NCI-H1436 (cell line): ENCODE data around the gene TMEM94.

Source experiments
- DNase-seq: peaks from one replicate; lab custom pipeline; 2025; lab: John Stamatoyannopoulos, UW

Gene TMEM94

DNA sequence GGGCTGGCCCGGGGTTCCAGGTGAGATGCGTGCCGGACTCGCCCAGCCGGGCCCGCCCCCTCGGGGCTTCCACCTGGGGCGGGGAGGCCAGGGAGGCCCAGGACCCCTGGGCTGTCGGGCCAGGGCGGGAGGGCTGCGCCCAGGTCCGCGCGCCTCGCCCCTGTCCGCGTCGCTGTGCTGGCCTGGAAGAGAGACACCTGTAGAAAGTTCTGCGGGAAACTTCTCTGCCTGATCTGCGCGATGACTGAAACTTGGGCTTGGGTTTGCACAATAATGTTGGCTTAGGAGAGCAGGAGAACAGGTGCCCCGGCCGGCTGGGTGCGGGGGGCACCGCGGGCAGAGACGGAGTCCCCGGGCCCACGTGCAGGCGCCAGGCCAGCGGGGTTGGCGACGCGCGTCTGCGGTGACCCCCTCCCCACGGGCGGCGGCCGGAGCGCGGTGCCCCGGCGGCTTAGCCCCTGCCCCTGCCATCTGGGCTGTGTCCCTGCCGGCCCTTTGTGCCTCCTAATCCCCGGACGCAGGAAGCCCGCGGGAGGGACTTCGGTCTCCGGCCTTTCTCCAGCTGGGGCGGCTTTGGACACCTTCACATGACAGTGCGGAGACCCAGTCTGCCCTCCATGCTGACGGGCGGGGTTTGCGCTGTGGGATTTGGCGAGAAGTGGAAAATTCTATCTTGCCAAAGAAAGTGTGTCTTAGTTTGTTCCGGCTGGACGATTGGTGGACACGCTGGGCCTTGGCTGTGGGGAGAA, 69.5 kb downstream of the TMEM94 start:
- no peak for DNase-seq

DNA sequence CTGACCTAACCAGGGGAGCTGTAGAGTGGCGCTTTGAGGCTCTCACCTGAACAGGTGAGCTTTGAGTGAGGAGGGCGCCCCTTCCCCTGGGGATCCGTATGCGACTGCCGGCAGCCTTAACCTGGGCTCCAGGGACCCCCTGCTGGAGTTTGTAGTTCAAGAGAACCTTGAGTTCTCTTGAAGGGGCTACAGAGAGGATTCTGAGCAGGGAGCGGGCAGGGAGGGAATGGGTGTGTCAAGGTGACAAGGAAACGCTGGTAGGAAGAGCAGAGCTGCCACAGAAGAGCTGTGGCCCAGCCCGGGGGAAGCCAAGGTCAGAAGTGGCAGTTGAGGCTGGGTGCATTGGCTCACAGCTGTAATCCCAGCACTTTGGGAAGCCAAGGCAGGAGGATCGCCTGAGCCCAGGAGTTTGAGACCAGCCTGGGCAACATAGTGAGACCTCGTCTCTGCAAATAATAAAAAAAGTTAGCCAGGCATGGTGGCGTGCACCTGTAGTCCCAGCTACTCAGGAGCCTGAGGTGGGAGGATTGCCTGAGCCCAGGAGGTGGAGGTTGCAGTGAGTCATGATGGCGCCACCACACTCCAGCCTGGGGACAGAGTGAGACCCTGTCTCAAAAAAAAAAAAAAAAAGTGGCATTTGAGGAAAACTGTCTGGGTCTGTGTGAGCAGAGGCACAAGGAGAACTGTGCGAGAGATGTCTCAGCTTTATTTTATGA, 70.3 kb downstream of the TMEM94 start:
- no peak for DNase-seq

DNA sequence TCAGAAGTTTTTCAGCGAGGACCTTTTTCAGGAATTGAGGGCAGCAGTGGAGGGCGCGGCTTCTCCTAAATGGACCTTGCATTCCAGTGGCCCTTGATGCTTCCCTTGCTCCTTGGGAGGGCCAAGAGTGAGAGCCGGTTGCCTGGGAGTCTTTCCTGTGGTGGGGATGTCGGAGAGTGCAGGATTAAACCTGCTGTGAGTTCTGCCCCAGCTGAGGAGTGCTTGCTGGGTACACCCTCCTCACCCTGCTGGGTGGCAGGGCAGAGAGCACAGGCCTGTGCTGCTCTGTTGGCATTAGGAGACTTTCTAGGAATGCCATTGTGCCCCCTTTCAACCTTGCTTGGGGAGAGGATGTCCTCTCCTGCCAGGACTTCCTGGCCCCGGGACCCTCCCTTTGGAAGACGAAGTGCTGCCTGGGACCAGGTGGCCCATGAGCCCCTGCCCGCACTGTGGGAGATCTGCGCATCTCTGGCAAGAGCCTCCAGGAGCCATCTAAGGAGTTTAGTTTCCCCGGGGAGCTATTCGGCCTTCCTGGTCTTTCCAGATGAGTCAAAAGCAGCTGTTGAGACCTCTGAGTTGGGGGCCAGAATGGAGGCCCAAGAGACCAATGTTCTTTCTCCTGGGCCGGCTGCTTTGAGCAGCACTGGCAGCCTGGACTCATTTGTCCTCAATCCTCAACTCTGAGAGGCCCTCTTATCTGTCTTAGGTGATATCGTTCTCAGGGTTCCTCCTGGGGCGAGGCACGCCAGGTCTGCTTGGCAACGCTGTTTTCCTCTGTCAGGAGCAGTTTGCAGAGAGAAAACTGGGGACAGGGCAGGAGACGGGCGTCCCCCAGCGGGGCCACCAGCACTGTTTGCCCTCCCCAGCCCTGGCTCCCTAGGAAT, 74.6 kb downstream of the TMEM94 start:
- DNase-seq: no peak

DNA sequence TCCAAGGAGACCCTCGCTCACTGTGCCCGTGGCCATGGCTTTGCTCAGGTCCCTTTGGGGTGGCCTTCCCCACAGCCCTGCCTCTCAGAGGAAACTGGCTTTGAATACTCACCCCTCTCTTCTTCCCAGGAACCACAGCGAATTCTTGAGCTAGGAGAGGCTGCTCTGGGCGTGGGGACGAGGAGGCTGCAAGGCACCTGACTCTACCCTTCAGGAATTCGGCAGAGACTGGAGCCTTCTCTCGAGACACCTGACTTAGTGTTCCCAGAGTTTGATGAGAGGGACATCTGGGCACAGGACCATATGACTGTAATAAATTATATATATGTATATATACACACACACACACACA, 75.3 kb downstream of the TMEM94 start:
- DNase-seq: no peak

DNA sequence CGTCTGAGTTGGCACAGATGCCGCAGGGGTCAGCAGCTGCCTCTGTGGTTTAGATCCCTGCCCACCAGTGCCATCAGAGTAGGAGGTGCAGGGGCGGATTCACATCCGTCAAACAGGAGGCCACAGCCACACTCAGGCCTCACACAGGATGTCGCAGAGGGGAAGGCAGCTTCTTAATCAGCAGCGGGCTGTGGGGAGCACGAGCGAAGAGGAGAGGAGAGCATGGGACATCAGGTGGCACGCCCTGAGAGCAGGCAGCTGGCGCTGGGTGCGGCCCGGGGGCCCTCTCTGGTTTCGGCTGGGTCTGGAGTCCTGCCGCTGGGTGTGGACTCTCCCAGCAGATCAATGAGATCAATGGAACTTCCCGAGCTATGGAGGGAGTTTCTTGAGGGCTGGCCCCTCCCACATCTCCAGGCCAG, 78.7 kb downstream of the TMEM94 start:
- DNase-seq: no peak

DNA sequence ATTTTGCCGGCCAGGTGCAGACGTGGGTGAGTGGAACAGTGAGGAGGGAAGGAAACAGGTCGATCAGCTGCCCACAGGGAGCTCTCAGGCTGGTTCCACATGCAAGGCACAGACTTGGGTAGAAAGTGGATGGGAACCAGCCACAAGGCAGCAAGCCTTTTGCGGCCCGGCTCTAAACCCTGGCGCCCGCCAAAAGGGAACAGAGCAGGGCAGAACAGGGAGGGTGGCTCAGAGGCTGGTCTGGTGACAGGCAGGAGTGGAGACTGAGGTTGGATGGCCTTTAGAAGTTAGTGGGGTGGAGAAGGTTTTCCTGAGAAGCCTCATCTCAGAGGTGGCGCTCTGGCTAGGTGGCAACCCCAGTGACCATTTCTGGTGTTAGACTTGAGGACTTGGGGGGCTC, 79.4 kb downstream of the TMEM94 start:
- DNase-seq: no peak

DNA sequence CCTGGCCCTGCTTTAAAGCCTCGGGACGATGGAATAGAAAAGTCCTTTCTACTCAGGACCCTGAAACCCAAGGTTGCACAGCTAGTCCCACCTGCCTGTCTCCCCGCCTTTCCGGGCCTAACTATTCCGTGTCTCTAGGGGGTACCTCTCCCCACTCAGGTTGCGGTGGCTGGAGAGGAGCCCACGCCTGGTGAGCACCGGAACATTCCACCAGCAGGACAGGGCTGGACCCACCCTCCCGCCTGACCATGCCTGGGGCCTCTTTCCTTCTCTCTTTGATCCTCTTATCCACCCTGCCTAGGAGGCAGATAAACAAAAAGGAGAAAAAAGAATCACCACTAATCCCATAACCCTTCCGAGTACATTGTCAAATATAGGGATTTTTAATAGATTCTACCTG, 79.9 kb downstream of the TMEM94 start:
- no peak for DNase-seq

DNA sequence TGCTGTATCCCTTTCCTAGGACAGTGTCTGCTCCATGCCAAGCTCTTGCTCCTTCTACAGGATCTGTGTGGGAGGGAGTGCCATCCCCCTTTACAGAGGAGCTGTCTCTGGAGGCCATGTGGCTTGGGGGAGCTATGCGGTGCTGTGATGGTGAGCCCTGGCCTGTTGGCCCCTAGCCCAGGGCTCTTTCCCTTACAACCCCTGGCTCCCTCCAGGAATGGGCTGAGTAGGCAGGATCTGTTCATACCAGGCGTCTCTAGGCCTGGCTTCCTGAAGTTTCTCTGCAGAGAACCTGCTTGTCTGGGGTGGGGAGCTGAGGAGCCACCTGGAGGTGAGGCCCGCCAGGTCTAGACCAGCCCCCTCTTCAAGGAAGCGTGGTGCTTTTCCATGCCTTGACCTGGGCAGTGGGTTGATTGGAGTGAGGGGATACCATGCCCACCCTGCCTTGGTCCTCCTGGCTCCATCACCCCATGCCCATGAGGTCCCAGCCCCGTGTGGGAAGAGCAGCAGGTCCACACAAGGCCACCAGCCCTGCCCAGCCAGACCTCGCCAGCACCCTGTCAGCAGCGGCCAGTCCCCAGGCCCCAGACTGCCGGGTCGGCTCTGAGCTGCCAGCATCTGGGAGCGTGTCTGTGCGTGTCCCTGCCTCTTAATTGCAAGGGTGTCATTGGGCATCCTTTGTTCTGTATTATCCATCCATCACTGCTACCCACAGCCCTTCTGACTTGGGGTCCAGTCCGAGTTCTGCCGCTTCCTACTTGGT, 83.7 kb downstream of the TMEM94 start:
- DNase-seq: no peak

DNA sequence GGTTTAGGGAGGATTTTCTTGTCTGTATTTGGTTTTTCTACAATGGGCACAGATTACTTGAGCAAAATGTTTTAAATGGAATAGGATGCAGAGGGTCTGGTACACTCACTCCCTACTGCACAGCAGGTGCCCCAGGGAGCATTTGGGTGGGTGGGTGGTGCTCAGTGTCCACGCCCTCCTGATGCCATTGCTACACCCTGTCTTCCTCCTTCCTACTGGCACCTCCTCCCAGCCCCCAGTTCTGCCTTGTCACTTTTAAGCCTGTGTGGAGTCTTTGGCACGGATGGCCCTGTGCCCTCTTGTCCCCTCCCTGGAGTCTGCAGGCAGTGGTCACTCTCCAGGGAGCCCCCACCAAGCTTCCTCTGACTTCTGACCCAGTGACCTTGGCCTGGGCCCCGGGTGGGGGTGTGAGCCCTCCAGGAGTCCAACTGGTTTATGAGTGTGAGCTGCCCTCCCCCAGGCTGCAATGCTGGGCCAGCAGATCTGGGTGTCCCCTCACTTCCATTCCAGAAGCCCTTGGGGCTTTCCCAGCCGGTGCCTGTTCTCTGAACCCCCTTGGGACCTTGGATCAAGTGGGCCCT, 84.6 kb downstream of the TMEM94 start:
- no peak for DNase-seq

DNA sequence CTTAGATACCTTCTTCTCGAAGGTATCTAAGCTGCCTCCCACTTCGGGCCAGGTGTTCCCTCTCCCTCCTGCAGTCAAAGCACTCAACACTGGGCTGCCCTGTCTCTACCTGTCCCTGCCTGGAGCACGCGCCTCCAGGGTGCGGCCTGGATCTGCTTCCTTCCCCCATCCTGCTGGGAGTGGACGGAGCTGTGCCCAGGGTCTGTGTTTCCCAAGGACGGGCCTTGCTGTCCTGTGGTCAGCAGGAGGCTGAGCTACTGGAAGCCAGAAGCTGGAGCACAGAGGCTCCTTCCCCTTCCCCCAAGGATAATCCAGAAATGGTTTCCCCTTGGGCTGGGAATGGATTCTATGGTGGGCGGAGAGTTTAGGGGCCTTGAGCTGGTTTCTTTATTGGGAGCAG, 85.8 kb downstream of the TMEM94 start:
- no peak for DNase-seq

DNA sequence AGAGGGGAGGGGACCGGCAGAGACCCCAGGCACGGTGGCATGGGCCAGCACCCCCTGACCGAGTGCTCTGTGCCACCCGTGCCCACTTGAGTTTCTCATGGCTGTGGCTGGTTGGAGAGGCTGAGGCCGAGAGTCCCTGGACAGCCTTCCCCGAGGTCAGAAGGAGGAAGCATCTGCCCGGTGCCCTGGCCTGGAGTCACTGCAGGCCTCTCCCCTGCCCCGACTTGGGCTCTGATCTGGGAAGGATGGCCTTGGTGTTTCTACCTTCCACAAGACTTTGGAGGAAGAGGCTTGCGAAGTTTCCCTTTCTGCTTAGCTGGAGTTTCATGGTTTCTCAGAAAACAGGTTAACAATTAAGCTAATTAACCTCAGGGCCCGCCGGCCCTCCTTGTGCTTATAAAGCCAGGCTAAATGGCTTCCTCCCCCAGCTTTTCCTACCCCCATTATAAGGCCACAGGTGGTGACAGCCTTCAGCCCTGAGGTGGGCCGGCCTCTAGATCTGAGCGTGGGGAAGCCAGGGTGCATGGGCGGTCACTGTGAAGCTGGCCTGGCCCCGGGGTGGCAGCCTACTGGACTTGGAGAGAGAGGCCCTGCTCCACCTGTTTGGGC, 86.4 kb downstream of the TMEM94 start:
- DNase-seq: no peak

DNA sequence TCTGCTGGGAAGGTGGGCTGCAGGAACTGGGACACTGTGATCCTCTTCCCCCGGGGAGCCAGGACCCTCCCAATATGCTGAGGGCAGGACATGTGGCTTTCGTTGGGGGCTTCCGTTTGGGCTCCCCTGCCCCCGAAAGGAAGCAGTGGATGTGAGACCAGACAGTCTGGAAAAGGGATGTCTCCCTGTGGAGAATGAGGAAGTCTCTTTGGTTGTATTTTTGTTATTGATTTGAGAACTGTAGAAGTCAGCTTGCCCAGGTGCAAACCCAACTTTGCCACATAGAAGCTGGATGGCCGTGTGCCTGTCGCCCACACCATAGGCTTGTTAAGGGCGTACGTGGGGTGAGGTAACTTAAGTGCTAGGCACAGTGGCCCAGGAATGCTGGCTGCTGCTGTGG, 87.8 kb downstream of the TMEM94 start:
- no peak for DNase-seq

DNA sequence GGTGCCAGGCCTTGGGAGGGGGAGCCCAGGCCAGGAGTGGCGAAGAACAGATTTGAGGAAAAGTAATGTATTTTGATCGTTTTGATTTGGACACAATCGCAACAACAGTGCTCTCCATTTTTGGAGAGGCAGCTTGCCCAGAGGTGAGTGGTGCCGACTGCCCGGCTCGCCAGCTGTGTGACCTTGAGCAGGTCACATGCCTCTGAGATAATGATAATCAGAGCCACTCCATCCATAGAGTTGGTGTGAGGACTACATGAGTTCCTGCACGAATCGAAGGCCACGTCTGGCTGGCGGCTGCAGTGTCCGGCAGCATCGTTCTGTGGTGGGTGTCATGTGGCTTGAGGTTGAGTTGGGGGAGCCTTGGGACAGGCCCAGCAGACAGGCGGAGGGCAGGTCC, 89.7 kb downstream of the TMEM94 start:
- DNase-seq: no peak

DNA sequence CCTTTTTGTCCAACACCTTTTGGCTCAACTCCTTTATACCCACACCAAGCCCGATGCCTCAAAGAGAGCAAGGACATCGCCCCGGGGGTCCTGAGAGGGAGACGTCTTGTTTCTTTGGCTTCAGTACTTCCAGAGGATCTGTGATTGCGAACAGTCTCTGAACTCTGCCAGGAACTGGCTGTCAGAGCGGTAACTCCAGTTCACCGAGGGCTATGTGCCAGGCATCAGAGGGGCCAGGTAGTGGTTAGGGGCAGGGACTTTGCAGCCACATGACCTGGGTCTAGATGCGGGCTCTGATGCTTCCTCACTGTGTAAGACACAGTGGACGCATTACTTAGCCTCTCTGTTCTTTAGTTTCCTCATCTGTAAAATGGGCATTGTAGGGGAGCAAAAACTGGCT, 90.7 kb downstream of the TMEM94 start:
- no peak for DNase-seq

DNA sequence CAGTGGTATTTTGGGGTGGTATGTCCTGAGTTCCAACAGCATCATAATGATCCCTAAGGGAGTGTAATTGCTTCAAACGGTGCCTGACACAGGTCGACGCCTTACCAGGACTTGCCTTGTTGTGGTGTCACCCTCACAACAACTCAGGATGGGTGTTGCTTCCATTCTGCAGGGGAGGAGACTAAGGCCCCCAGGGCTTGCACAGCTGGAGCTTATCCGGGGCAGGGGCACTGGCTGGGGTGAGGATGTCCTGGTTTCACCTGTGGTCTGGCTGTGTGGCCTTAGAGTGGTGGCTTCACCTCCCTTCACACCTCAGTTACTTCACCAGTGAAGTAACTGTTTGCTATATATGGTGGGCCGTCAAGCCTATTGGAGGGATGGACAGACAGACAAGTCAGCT, 92.4 kb downstream of the TMEM94 start:
- DNase-seq: no peak
